ACHN (cell line): Measurements from ENCODE around the gene RESP18.

ENCODE experiments used
- DNase-seq: peaks from one replicate; pipeline ENCODE4 v3.0.0-alpha.2; 2015
- in situ Hi-C: cut with HindIII; loops from 2 replicates; pipeline ENCODE4 v1.10.0; 2017; ENCODE audit warnings: low sequenced_read_pairs, low pct_ligation_motif_present, low pct_unique_long_range_greater_than_20kb

RESP18 gene

GRCh38 chr2:219332542-219332941, at the start of gene RESP18:
Gene RESP18, minus strand, starts transcription at chr2:219332744.
- in situ Hi-C loops, result no loop called here

GRCh38 chr2:219381448-219381847, 48.9 kb upstream of the RESP18 start:
- DNase-seq, result no peak
- in situ Hi-C loops, result no loop called here

More at GRCh38 chr2:219332542-219332941, at the start of gene RESP18:
- DNase-seq, result no peak

GRCh38 chr2:219380926-219381325, 48.4 kb upstream of the RESP18 start:
- in situ Hi-C loops, result no loop called here
- no peak for DNase-seq

- DNase-seq, result no peak
- in situ Hi-C loops, result no loop called here
Measured at GRCh38 chr2:219378163-219378851, 45.8 kb upstream of the RESP18 start.

- no peak for DNase-seq
- in situ Hi-C loops, result no loop called here
Measured at GRCh38 chr2:219369447-219369861, 36.9 kb upstream of the RESP18 start.

GRCh38 chr2:219368690-219369191, 36.2 kb upstream of the RESP18 start:
- DNase-seq, result no peak
- in situ Hi-C loops, result no loop called here

GRCh38 chr2:219362524-219363164, 30.1 kb upstream of the RESP18 start:
- DNase-seq, result peak; percentile 89
- in situ Hi-C loops, result no loop called here

- no peak for DNase-seq
- in situ Hi-C loops, result no loop called here
Measured at GRCh38 chr2:219362072-219362471, 29.5 kb upstream of the RESP18 start.

GRCh38 chr2:219358170-219359075, 25.9 kb upstream of the RESP18 start:
- no peak for DNase-seq
- in situ Hi-C loops, result no loop called here

GRCh38 chr2:219356834-219357233, 24.3 kb upstream of the RESP18 start:
- DNase-seq, result no peak
- in situ Hi-C loops, result no loop called here

GRCh38 chr2:219354582-219354981, 22.0 kb upstream of the RESP18 start:
- in situ Hi-C loops, result no loop called here
- no peak for DNase-seq

GRCh38 chr2:219353129-219353528, 20.6 kb upstream of the RESP18 start:
- no peak for DNase-seq
- in situ Hi-C loops, result no loop called here

GRCh38 chr2:219352448-219353023, 20.0 kb upstream of the RESP18 start:
- in situ Hi-C loops, result no loop called here
- DNase-seq, result peak; percentile 70

GRCh38 chr2:219350710-219351221, 18.2 kb upstream of the RESP18 start:
- in situ Hi-C loops, result no loop called here

GRCh38 chr2:219350215-219350614, 17.7 kb upstream of the RESP18 start:
- DNase-seq, result no peak
- in situ Hi-C loops, result no loop called here

More at GRCh38 chr2:219350710-219351221, 18.2 kb upstream of the RESP18 start:
- no peak for DNase-seq

GRCh38 chr2:219344751-219345430, 12.3 kb upstream of the RESP18 start:
- DNase-seq, result no peak
- in situ Hi-C loops, result no loop called here

GRCh38 chr2:219335373-219335786, 2.8 kb upstream of the RESP18 start:
- no peak for DNase-seq
- in situ Hi-C loops, result no loop called here

- in situ Hi-C loops, result no loop called here
- DNase-seq, result no peak
Measured at GRCh38 chr2:219334076-219334475, 1.5 kb upstream of the RESP18 start.
